ENCODE measurements around the gene NINJ2. TPM values are rescaled to one million over a fixed set of nuclear protein-coding genes. Genes with fewer than 3 reads are reported as not detected.
A peak's percentile ranks its signal among the peaks of the same experiment; 100 is the strongest.

The NINJ2 gene
- total and polyA plus RNA-seq, 2 experiments from 2014 or later, result 4.9 to 5.2 TPM

- H3K9ac ChIP-seq, result no peak overlapping the region
- H3F3A ChIP-seq (ENCODE audit: insufficient read depth), result peaks cover 6% of the 10 kb centered on the region; the same call in 1 of the 2 replicates
- TF ChIP-seq EZH2phosphoT487 (IDR thresholded peaks at IDR 0.05; ENCODE audit: insufficient read depth, low read depth), result no peak
- TF ChIP-seq EZH2 (IDR thresholded peaks at IDR 0.05; ENCODE audit: insufficient read depth, poor library complexity, severe bottlenecking), result no peak
- whole genome bisulfite sequencing, 2 experiments (ENCODE audit: low coverage in 1 of 2, low lambda C conversion rate in 2 of 2, missing lambda C conversion rate in 2 of 2), result 68 to 80% methylated on average over 8 to 9 of the region's 9 CpGs
- H3K27me3 ChIP-seq (replicated peaks; ENCODE audit: insufficient read depth), result peaks cover 12% of the 10 kb centered on the region; the same call in 1 of the 2 replicates
- H3K36me3 ChIP-seq (ENCODE audit: low read depth), result no peaks in the 10 kb centered on the region
- no peaks in the 10 kb centered on the region for H4K20me1 ChIP-seq (ENCODE audit: insufficient read depth)
- no peak overlapping the region for H2AFZ ChIP-seq
- peaks cover 9% of the 10 kb centered on the region for H3K4me1 ChIP-seq (ENCODE audit: insufficient read depth)
- no peaks in the 10 kb centered on the region for H3K9me2 ChIP-seq (ENCODE audit: insufficient read depth)
- no peak overlapping the region for H3K4me2 ChIP-seq (ENCODE audit: unreplicated experiment)
- in situ Hi-C loops (cut with MboI), result no loop called here
- H3K4me3 ChIP-seq, result no peak overlapping the region
- no peaks in the 10 kb centered on the region for H3K9me3 ChIP-seq (ENCODE audit: low read depth)
- DNase-seq, result peak; percentile 35
- H3K27ac ChIP-seq, result no peak overlapping the region
- no peaks in the 10 kb centered on the region for H3K79me2 ChIP-seq (ENCODE audit: insufficient read depth)
These were observed 121.4 kb downstream of the NINJ2 start for GRCh38 chr12:541676-542324.

- Histone ChIP-seq H3K9me2 (ENCODE audit: insufficient read depth) (no peaks in the 10 kb centered on the region), H3K4me2 (ENCODE audit: unreplicated experiment) (no peak overlapping the region), H3K36me3 (ENCODE audit: low read depth) (no peaks in the 10 kb centered on the region), H3K4me3 (no peak overlapping the region), H3F3A (ENCODE audit: insufficient read depth) (peaks cover 6% of the 10 kb centered on the region; the same call in 1 of the 2 replicates), H3K79me2 (ENCODE audit: insufficient read depth) (no peaks in the 10 kb centered on the region), H2AFZ (no peak overlapping the region), H3K27me3 (replicated peaks; ENCODE audit: insufficient read depth) (peaks cover 6% of the 10 kb centered on the region; the same call in 1 of the 2 replicates), H3K9me3 (ENCODE audit: low read depth) (no peaks in the 10 kb centered on the region), H3K4me1 (ENCODE audit: insufficient read depth) (peaks cover 9% of the 10 kb centered on the region), H4K20me1 (ENCODE audit: insufficient read depth) (no peaks in the 10 kb centered on the region), H3K27ac (no peak overlapping the region), H3K9ac (no peak overlapping the region)
- DNase-seq, result no peak
- no peak for TF ChIP-seq EZH2phosphoT487 (IDR thresholded peaks at IDR 0.05; ENCODE audit: insufficient read depth, low read depth)
- no peak for TF ChIP-seq EZH2 (IDR thresholded peaks at IDR 0.05; ENCODE audit: insufficient read depth, poor library complexity, severe bottlenecking)
- in situ Hi-C loops (cut with MboI), result loop anchor here (10.0 kb wide), 1 partner anchor 95 kb away; no protein-coding TSS in a partner anchor
- 89 to 93% methylated on average over 18 of the region's 18 CpGs for WGBS, 2 experiments (ENCODE audit: low coverage in 1 of 2, low lambda C conversion rate in 2 of 2, missing lambda C conversion rate in 2 of 2)
These were observed 123.5 kb downstream of the NINJ2 start for GRCh38 chr12:539540-540310.

- no peaks in the 10 kb centered on the region for H4K20me1 ChIP-seq (ENCODE audit: insufficient read depth)
- H3K9me2 ChIP-seq (ENCODE audit: insufficient read depth), result no peaks in the 10 kb centered on the region
- H3K9ac ChIP-seq, result no peak overlapping the region
- H3K4me1 ChIP-seq (ENCODE audit: insufficient read depth), result peaks cover 9% of the 10 kb centered on the region
- no peaks in the 10 kb centered on the region for H3K36me3 ChIP-seq (ENCODE audit: low read depth)
- H3K9me3 ChIP-seq (ENCODE audit: low read depth), result no peaks in the 10 kb centered on the region
- peak; percentile 73 for DNase-seq
- no peak overlapping the region for H3K4me3 ChIP-seq
- H2AFZ ChIP-seq, result no peak overlapping the region
- 29 to 37% methylated on average over 10 of the region's 10 CpGs for WGBS, 2 experiments (ENCODE audit: low coverage in 1 of 2, low lambda C conversion rate in 2 of 2, missing lambda C conversion rate in 2 of 2)
- in situ Hi-C loops (cut with MboI), result loop anchor here (10.0 kb wide), 1 partner anchor 94 kb away; no protein-coding TSS in a partner anchor
- no peaks in the 10 kb centered on the region for H3K27me3 ChIP-seq (replicated peaks; ENCODE audit: insufficient read depth)
- H3K79me2 ChIP-seq (ENCODE audit: insufficient read depth), result no peaks in the 10 kb centered on the region
- H3K27ac ChIP-seq, result no peak overlapping the region
- peaks cover 7% of the 10 kb centered on the region; the same call in 1 of the 2 replicates for H3F3A ChIP-seq (ENCODE audit: insufficient read depth)
- peak overlapping the region; percentile 1 for H3K4me2 ChIP-seq (ENCODE audit: unreplicated experiment)
- TF ChIP-seq EZH2 (IDR thresholded peaks at IDR 0.05; ENCODE audit: insufficient read depth, poor library complexity, severe bottlenecking), result no peak
- TF ChIP-seq EZH2phosphoT487 (IDR thresholded peaks at IDR 0.05; ENCODE audit: insufficient read depth, low read depth), result no peak
These were observed 124.3 kb downstream of the NINJ2 start for GRCh38 chr12:538731-539539.

- Histone ChIP-seq H3K4me1 (ENCODE audit: insufficient read depth) (peaks cover 18% of the 10 kb centered on the region), H3K9me3 (ENCODE audit: low read depth) (no peaks in the 10 kb centered on the region)
These were observed 125.5 kb downstream of the NINJ2 start for GRCh38 chr12:537772-538171.

More at GRCh38 chr12:537772-538171, 125.5 kb downstream of the NINJ2 start:
- no peaks in the 10 kb centered on the region for H3K9me2 ChIP-seq (ENCODE audit: insufficient read depth)
- no peak overlapping the region for H3K4me3 ChIP-seq
- no peak overlapping the region for H3K4me2 ChIP-seq (ENCODE audit: unreplicated experiment)
- H3F3A ChIP-seq (ENCODE audit: insufficient read depth), result peaks cover 15% of the 10 kb centered on the region
- 91 to 95% methylated on average over 4 of the region's 4 CpGs for WGBS, 2 experiments (ENCODE audit: low coverage in 1 of 2, low lambda C conversion rate in 2 of 2, missing lambda C conversion rate in 2 of 2)
- DNase-seq, result no peak
- no peak overlapping the region for H3K9ac ChIP-seq
- H2AFZ ChIP-seq, result no peak overlapping the region
- no peaks in the 10 kb centered on the region for H3K27me3 ChIP-seq (replicated peaks; ENCODE audit: insufficient read depth)
- no peaks in the 10 kb centered on the region for H3K36me3 ChIP-seq (ENCODE audit: low read depth)
- in situ Hi-C loops (cut with MboI), result loop anchor here (10.0 kb wide), 1 partner anchor 93 kb away; no protein-coding TSS in a partner anchor
- H3K27ac ChIP-seq, result no peak overlapping the region
- no peaks in the 10 kb centered on the region for H4K20me1 ChIP-seq (ENCODE audit: insufficient read depth)
- no peak for TF ChIP-seq EZH2phosphoT487 (IDR thresholded peaks at IDR 0.05; ENCODE audit: insufficient read depth, low read depth)
- no peak for TF ChIP-seq EZH2 (IDR thresholded peaks at IDR 0.05; ENCODE audit: insufficient read depth, poor library complexity, severe bottlenecking)
- no peaks in the 10 kb centered on the region for H3K79me2 ChIP-seq (ENCODE audit: insufficient read depth)

All from GM23248 (cell line).